HG03442 (cell line): ENCODE results near the gene PHKG1.
"Not testable (repeated sequence)": the region's sequence is repeated elsewhere in the genome, so short reads cannot be mapped to it uniquely, and the experiment has no call there.

Experiments used
- ATAC-seq: cut with Tn5 transposase; IDR thresholded peaks from one replicate; pipeline ENCODE4 v1.9.1; 2021; ENCODE audit warnings: mild to moderate bottlenecking, moderate library complexity; ENCODE audit not compliant: unreplicated experiment

PHKG1 gene

GRCh38 chr7:56046721-56047445 is 45.9 kb downstream of the PHKG1 start:
- ATAC-seq: no peak

- not testable (repeated sequence) for ATAC-seq
These were observed 47.0 kb downstream of the PHKG1 start for GRCh38 chr7:56045758-56046157.

GRCh38 chr7:56040730-56041129 is 52.0 kb downstream of the PHKG1 start:
- no peak for ATAC-seq

- ATAC-seq: peak; percentile 94
These were observed 58.9 kb downstream of the PHKG1 start for GRCh38 chr7:56033671-56034432.

GRCh38 chr7:56032578-56032977 is 60.2 kb downstream of the PHKG1 start:
- ATAC-seq: not testable (repeated sequence)

GRCh38 chr7:56031556-56031955 is 61.2 kb downstream of the PHKG1 start:
- not testable (repeated sequence) for ATAC-seq

- no peak for ATAC-seq
These were observed 62.4 kb downstream of the PHKG1 start for GRCh38 chr7:56030340-56030739.
